A673 (cell line): Measurements from ENCODE around the gene TNFRSF13B.

Source experiments
- CTCF ChIP-seq: fragments of 300-800, 200-600 bp; sonication (generic); conservative IDR thresholded peaks from 2 replicates; pipeline ENCODE4 v1.5.1; 2017; ENCODE audit warnings: low read depth, mild to moderate bottlenecking, antibody characterized with exemption, low read length, moderate library complexity, mixed read lengths
- EZH2 ChIP-seq: fragments of 200-600 bp; sonication (generic); IDR thresholded peaks from 2 replicates; pipeline ENCODE4 v1.6.1; 2017; ENCODE audit warnings: borderline replicate concordance, low read depth, mild to moderate bottlenecking, mixed read lengths, antibody characterized with exemption, low read length; ENCODE audit not compliant: poor library complexity, severe bottlenecking

- TF ChIP-seq CTCF (no peak), EZH2 (no peak)
These were observed 62.3 kb downstream of the TNFRSF13B start for GRCh38 chr17:16909472-16910246.
